ENCODE data around the gene MRPS26. TPM values are rescaled to one million over a fixed set of nuclear protein-coding genes. Genes with fewer than 3 reads are reported as not detected.

Gene MRPS26
- total RNA-seq, 2 experiments from 2014 or later, result 63.6 to 70.0 TPM

- POLR2A ChIA-PET, result interaction anchor here (0.5 to 1.6 kb wide), 8 partner anchors 9 to 180 kb away, joined by 3 to 5 read pairs (median 3); partner anchors contain the start of gene OXT
- CTCF ChIA-PET, result interaction anchor here (0.8 to 0.9 kb wide), 2 partner anchors 8 to 180 kb away, joined by 3 read pairs; no protein-coding TSS in a partner anchor
- TF ChIP-seq, protein P1, sequence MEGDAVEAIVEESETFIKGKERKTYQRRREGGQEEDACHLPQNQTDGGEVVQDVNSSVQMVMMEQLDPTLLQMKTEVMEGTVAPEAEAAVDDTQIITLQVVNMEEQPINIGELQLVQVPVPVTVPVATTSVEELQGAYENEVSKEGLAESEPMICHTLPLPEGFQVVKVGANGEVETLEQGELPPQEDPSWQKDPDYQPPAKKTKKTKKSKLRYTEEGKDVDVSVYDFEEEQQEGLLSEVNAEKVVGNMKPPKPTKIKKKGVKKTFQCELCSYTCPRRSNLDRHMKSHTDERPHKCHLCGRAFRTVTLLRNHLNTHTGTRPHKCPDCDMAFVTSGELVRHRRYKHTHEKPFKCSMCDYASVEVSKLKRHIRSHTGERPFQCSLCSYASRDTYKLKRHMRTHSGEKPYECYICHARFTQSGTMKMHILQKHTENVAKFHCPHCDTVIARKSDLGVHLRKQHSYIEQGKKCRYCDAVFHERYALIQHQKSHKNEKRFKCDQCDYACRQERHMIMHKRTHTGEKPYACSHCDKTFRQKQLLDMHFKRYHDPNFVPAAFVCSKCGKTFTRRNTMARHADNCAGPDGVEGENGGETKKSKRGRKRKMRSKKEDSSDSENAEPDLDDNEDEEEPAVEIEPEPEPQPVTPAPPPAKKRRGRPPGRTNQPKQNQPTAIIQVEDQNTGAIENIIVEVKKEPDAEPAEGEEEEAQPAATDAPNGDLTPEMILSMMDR (IDR thresholded peaks at IDR 0.05), result no peak
These were observed 623 bp upstream of the MRPS26 start for GRCh38 chr20:3045042-3045815.

DNA sequence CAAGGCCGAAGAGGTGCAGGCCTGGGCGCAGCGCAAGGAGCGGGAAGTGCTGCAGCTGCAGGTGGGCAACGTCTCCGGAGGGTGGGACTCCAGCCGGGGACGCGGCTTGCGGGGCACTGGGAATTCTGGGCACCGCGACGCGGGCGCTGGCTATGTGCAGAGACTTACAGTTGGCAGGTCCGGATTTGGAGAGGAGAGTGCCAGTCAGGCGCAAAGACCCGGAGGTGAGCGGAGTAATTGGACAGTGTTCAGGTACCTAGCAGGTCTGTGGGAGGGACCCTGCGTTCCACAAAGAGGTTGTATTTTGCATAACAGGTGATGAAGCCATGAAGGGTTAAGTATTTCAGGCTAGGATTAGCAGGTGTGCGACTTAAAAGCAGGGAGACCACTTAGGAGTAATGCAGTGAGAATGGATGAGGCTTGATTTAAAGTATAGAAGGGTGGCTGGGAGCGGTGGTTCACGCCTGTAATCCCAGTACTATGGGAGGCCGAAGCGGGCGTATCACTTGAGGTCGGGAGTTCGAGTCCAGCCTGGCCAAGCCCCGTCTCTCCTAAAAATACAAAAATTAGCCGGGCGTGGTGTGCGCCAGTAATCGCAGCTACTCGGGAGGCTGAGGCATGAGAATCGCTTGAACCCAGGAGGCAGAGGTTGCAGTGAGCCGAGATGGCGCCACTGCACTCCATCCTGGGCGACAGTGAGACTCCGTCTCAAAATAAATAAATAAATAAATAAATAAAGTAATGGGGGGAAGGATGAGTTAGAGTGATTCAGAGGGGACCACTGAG, 1.0 kb downstream of the MRPS26 start:
- POLR2A ChIA-PET, result interaction anchor here (0.6 to 1.5 kb wide), 5 partner anchors 62 to 588 kb away, joined by 3 to 5 read pairs (median 3); no protein-coding TSS in a partner anchor

More at GRCh38 chr20:3045042-3045815, 623 bp upstream of the MRPS26 start:
- Mint-ChIP-seq H3K27ac (peak overlapping the region; percentile 78), H3K27me3 (no peaks in the 10 kb centered on the region), H3K4me3 (peak overlapping the region; percentile 85), H3K9me3 (no peaks in the 10 kb centered on the region), H3K4me1 (ENCODE audit: low read depth) (peaks cover 16% of the 10 kb centered on the region), H3K36me3 (ENCODE audit: low read depth) (peaks cover 32% of the 10 kb centered on the region)
- DNase-seq (peak; percentile 65), ATAC-seq (peak; percentile 38)
- intact Hi-C loops (cut with micrococcal nuclease), result loop anchor here (5.0 kb wide), 1 partner anchor 72 kb away; no protein-coding TSS in a partner anchor

GRCh38 chr20:3047486-3048419, 1.9 kb downstream of the MRPS26 start:
- DNase-seq (no peak), ATAC-seq (no peak)
- H3K36me3 Mint-ChIP-seq (ENCODE audit: low read depth), result peaks cover 33% of the 10 kb centered on the region
- TF ChIP-seq, protein P1 (IDR thresholded peaks at IDR 0.05), result no peak
- H3K27me3 Mint-ChIP-seq, result no peaks in the 10 kb centered on the region
- H3K4me1 Mint-ChIP-seq (ENCODE audit: low read depth), result peaks cover 20% of the 10 kb centered on the region
- H3K27ac Mint-ChIP-seq, result no peak overlapping the region
- H3K9me3 Mint-ChIP-seq, result no peaks in the 10 kb centered on the region
- ChIA-PET POLR2A (interaction anchor here (0.6 to 0.8 kb wide), 2 partner anchors 24 to 358 kb away, joined by 3 read pairs; no protein-coding TSS in a partner anchor), CTCF (interaction anchor here (0.6 kb wide), 1 partner anchor 13 kb away, joined by 3 read pairs; no protein-coding TSS in a partner anchor)
- intact Hi-C loops (cut with micrococcal nuclease), result loop anchor here (5.0 kb wide), 1 partner anchor 70 kb away; no protein-coding TSS in a partner anchor
- H3K4me3 Mint-ChIP-seq, result peak overlapping the region; percentile 85

More for the DNA sequence above, 1.0 kb downstream of the MRPS26 start:
- ATAC-seq, result no peak
- Mint-ChIP-seq H3K27ac (peak overlapping the region; percentile 67), H3K4me3 (peak overlapping the region; percentile 85), H3K9me3 (no peaks in the 10 kb centered on the region), H3K36me3 (ENCODE audit: low read depth) (peaks cover 33% of the 10 kb centered on the region), H3K4me1 (ENCODE audit: low read depth) (peaks cover 20% of the 10 kb centered on the region), H3K27me3 (no peaks in the 10 kb centered on the region)
- intact Hi-C loops (cut with micrococcal nuclease), result loop anchor here (5.0 kb wide), 1 partner anchor 70 kb away; no protein-coding TSS in a partner anchor
- TF ChIP-seq, protein P1 (IDR thresholded peaks at IDR 0.05), result no peak
- DNase-seq, result peak; percentile 22
- CTCF ChIA-PET, result no interaction called here

DNA sequence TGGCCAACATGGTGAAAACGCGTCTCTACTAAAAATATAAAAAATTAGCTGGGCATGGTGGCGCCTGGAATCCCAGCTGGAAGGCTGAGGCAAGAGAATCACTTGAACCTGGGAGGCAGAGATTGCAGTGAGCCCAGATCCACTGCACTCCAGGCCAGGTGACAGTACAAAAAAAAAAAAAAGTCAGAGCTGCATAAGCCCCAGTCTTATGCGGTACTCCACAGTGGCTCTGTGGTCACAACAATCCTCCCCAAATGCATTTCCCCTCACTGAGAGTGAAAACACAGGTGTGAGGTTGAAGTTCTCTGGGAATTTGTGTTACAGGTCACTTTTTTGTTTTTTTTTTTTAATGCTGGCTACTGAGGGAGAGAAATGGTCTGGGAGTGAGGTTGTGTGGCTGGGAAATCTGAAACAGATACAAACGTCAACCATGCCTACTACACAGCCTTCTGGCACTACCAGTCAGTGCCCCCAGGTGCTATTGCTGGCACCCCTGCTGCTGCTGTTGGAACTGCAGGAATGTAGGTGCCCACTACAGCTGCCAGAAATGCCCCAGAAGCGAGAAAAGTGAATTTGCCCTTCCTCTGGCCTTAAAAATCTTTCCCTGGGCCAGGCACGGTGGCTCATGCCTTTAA, 5.7 kb downstream of the MRPS26 start:
- Mint-ChIP-seq H3K27me3 (no peaks in the 10 kb centered on the region), H3K9me3 (no peaks in the 10 kb centered on the region), H3K27ac (peak overlapping the region; percentile 34), H3K36me3 (ENCODE audit: low read depth) (peaks cover 33% of the 10 kb centered on the region), H3K4me3 (no peak overlapping the region), H3K4me1 (ENCODE audit: low read depth) (peaks cover 17% of the 10 kb centered on the region)
- DNase-seq, result no peak
- no peak for ATAC-seq
- ChIA-PET CTCF (interaction anchor here (1.4 to 3.6 kb wide), 4 partner anchors 63 to 264 kb away, joined by 3 to 17 read pairs (median 6); no protein-coding TSS in a partner anchor), POLR2A (interaction anchor here (1.3 kb wide), 1 partner anchor 39 kb away, joined by 4 read pairs; no protein-coding TSS in a partner anchor)
- TF ChIP-seq, protein P1 (IDR thresholded peaks at IDR 0.05), result no peak
- intact Hi-C loops (cut with micrococcal nuclease), result no loop called here
